Dermis lymphatic vessel endothelial cell (primary cell): ENCODE data around the gene UBE2A. TPM values are rescaled to one million over a fixed set of nuclear protein-coding genes. Genes with fewer than 3 reads are reported as not detected.

ENCODE experiments used
- total RNA-seq: library from RNA; depleted of rRNA; stranded (reverse); fragments of >200 nt; gene quantifications from 2 replicates; pipeline ENCODE4 v1.2.1, GENCODE V29; 2014

Gene UBE2A
- 20.7 and 21.7 TPM in 2 replicates for total RNA-seq

DNA sequence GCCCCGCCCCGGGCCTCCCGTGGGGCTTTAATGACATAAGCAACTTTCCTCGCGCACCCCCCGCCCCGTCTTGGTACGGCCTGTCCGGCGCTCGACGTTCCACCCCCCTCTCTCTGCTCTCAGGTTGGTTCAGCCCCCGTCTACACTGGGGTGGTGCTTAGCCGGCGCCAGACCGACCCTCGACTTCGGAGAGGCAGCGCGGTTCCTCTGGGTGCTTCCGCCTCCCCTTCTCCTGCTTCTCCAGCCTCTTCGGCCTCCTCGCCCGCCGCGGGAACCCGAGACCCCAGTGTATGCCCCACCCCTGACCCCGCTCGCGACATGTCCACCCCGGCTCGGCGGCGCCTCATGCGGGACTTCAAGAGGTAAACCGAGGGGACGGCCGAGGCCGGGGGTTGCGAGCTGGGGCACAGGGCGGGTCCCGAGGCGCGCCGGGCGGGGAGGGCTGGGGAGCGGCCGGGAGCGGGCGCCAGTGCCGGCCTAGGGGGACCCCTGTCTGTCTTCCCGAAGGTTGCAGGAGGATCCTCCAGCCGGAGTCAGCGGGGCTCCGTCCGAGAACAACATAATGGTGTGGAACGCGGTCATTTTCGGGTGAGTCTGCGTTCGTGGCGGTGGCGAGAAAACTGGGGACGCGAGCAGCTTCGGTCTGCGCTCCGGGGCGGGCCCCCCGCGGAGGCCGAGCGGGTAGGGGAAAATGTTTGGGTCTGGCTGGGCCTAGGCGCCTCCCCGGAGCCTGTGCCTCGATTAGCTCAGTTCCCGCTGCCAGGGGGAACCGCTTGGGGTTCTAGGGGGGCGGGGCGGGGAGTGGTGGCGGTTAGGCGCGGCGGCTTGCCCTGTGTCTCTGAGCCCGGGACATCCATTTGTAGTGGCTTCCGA is at the start of gene UBE2A:
Gene UBE2A, plus strand, starts transcription at position 170 of the 873 bp plus-strand sequence. Its CDS starts 149 bp downstream, at position 319.

DNA sequence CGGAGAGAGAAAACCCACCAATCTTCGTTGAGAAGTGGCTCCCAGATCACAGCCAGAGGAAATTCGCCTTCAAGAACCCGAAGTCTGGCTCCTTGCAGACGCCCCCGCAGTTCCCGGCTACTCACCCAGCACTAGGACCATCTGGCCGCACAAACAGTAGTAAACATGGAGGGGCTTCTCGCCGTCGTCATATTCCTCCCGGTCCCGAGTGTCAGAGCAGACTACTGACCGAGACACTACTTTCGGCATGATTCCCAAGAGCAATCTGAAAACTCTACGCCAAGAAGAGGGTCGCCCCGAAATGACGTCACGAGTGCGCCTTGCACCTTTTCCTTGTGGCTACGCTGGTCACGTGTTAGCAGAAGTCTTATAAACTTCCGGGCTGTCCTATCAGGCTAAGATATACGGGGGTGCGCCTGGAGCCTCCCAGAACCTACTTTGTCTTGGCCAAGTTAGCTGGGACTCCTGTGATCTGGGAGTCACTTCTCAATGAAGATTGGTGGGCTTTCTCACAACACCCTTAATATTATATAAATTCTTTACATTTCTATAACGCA is 9.2 kb upstream of the UBE2A start, which contains the start of gene STEEP1:
Gene STEEP1, minus strand, starts transcription at position 303 of the 557 bp plus-strand sequence. Its CDS starts 54 bp downstream, at position 249.

DNA sequence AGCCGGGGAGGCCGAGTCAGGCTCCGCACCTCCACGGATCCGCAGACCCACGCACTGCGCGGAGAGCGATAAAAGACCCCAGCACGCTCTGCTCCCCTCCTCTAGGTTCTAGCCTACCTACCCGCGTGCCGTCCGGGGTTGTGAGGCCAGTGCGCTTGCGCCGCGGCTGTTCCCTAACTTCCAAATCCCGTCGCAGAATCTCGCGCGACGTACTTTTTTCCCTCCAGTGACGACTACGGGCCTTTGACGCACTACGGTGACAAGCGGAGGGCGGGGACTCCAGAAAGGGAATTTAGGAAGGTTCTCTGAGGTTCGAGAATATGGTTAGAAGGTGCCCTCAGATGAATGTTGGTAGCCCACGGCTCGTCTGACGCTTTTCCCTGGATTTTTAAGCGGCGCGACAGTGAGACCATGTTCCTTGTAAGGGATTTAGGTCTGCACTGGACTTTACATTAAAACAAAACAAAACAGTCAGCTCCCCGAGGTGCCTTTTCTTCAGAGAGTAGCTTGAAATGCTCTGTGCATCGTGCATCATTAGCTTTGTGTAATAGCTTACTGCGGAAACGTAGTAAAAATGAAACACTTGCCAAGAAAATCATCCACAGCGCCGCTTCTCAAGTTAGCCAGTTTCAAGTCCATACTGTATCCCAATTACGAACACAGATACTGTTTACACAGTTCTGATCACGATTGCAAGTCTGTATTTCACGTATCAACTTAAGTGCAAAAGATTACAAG is 32.1 kb downstream of the UBE2A start, which contains the start of gene NKRF:
Gene NKRF, minus strand, starts transcription at position 145 of the 738 bp plus-strand sequence.

Other genes starting within 250 kb of the UBE2A start
- 11.6 and 14.1 TPM in 2 replicates for gene SLC25A43, start 175.2 kb upstream of the UBE2A start, total RNA-seq
- 179 and 211 TPM in 2 replicates for gene SLC25A5, start 106.1 kb upstream of the UBE2A start, total RNA-seq
- gene STEEP1, start 9.2 kb upstream of the UBE2A start, total RNA-seq, result 33.9 and 43.5 TPM in 2 replicates
- 3.1 and 5.5 TPM in 2 replicates for gene NKRF, start 31.9 kb downstream of the UBE2A start, total RNA-seq
- 26.2 and 52.4 TPM in 2 replicates for gene SEPTIN6, start 118.6 kb downstream of the UBE2A start, total RNA-seq
- gene SOWAHD, start 184.0 kb downstream of the UBE2A start, total RNA-seq, result not detected in 2 replicates
- 2,796 and 2,994 TPM in 2 replicates for gene RPL39, start 217.1 kb downstream of the UBE2A start, total RNA-seq